MM.1S (cell line): ENCODE results near the gene IRAK1BP1.

Experiments
- DNase-seq: peaks from one replicate; pipeline ENCODE4 v3.0.0-alpha.2; 2015
- H2AFZ ChIP-seq: fragments of 300-600 bp; sonication (generic); 2 replicates; pipeline ENCODE4 v1.6.0; 2016; ENCODE audit warnings: antibody characterized with exemption, low read length
- H3F3A ChIP-seq: fragments of 300-600 bp; sonication (generic); 2 replicates; pipeline ENCODE4 v1.6.1; 2016; ENCODE audit warnings: mild to moderate bottlenecking, antibody characterized with exemption, low read length, moderate library complexity, mixed read lengths; ENCODE audit not compliant: insufficient read depth
- H3K27ac ChIP-seq: fragments of 300-600 bp; sonication (generic); 2 replicates; pipeline ENCODE4 v1.5.1; 2016; ENCODE audit warnings: mild to moderate bottlenecking, low read length
- H3K27me3 ChIP-seq: fragments of 300-600 bp; sonication (generic); replicated peaks from 2 replicates; pipeline ENCODE4 v1.6.0; 2016; ENCODE audit warnings: low read length; ENCODE audit not compliant: insufficient read depth
- H3K36me3 ChIP-seq: fragments of 300-600 bp; sonication (generic); replicated peaks from 2 replicates; pipeline ENCODE4 v1.6.1; 2016; ENCODE audit warnings: mild to moderate bottlenecking, low read length, mixed read lengths; ENCODE audit not compliant: insufficient read depth
- H3K4me1 ChIP-seq: fragments of 300-600 bp; sonication (generic); 2 replicates; pipeline ENCODE4 v1.6.1; 2016; ENCODE audit warnings: low read length, mixed read lengths
- H3K4me2 ChIP-seq: fragments of 300-600 bp; sonication (generic); 2 replicates; pipeline ENCODE4 v1.6.0; 2016; ENCODE audit warnings: low read depth, low read length
- H3K4me3 ChIP-seq: fragments of 300-600 bp; sonication (generic); 2 replicates; pipeline ENCODE4 v1.5.1; 2016; ENCODE audit warnings: low read length, mixed read lengths
- H3K79me2 ChIP-seq: fragments of 300-600 bp; sonication (generic); 2 replicates; pipeline ENCODE4 v1.6.1; 2016; ENCODE audit warnings: mixed run types, low read length, mixed read lengths
- H3K9ac ChIP-seq: fragments of 300-600 bp; sonication (generic); 2 replicates; pipeline ENCODE4 v1.6.1; 2016; ENCODE audit warnings: low read length, mixed read lengths
- H3K9me2 ChIP-seq: fragments of 300-600 bp; sonication (generic); replicated peaks from 2 replicates; pipeline ENCODE4 v1.6.1; 2016; ENCODE audit warnings: mild to moderate bottlenecking, low read length, mixed read lengths; ENCODE audit not compliant: insufficient read depth
- H3K9me3 ChIP-seq: fragments of 300-600 bp; sonication (generic); replicated peaks from 2 replicates; pipeline ENCODE4 v1.6.1; 2016; ENCODE audit warnings: mild to moderate bottlenecking, low read length, mixed read lengths; ENCODE audit not compliant: insufficient read depth
- H4K20me1 ChIP-seq: fragments of 300-600 bp; sonication (generic); 2 replicates; pipeline ENCODE4 v1.6.1; 2016; ENCODE audit warnings: mild to moderate bottlenecking, low read length, moderate library complexity, mixed read lengths; ENCODE audit not compliant: insufficient read depth
- CTCF ChIP-seq: fragments of 300-600 bp; sonication (generic); IDR thresholded peaks from 2 replicates; pipeline ENCODE4 v1.5.1; 2016; ENCODE audit warnings: antibody characterized with exemption, low read length, mixed read lengths
- EZH2 ChIP-seq: fragments of 300-600 bp; sonication (generic); optimal IDR thresholded peaks from 2 replicates; pipeline ENCODE3; 2017; ENCODE audit warnings: low read depth, mild to moderate bottlenecking, antibody characterized with exemption, low read length, mixed read lengths
- EZH2phosphoT487 ChIP-seq: fragments of 300-600 bp; sonication (generic); IDR thresholded peaks from 2 replicates; pipeline ENCODE4 v1.6.1; 2018; ENCODE audit warnings: antibody characterized with exemption, low read length

The IRAK1BP1 gene

GRCh38 chr6:78947529-78947928, 80.2 kb downstream of the IRAK1BP1 start:
- no peaks in the 10 kb centered on the region for H3K27me3 ChIP-seq
- H3F3A ChIP-seq: no peaks in the 10 kb centered on the region
- H3K4me2 ChIP-seq: no peak overlapping the region
- H4K20me1 ChIP-seq: no peaks in the 10 kb centered on the region
- no peak for DNase-seq
- no peaks in the 10 kb centered on the region for H3K9me3 ChIP-seq
- H3K27ac ChIP-seq: no peak overlapping the region
- no peak overlapping the region for H2AFZ ChIP-seq
- no peak overlapping the region for H3K4me3 ChIP-seq
- TF ChIP-seq EZH2phosphoT487 (no peak), CTCF (no peak), EZH2 (no peak)
- H3K4me1 ChIP-seq: no peaks in the 10 kb centered on the region
- peaks cover 16% of the 10 kb centered on the region for H3K36me3 ChIP-seq
- no peaks in the 10 kb centered on the region for H3K9me2 ChIP-seq
- H3K79me2 ChIP-seq: peaks cover 3% of the 10 kb centered on the region; the same call in 1 of the 2 replicates
- H3K9ac ChIP-seq: no peak overlapping the region

GRCh38 chr6:78947962-78948361, 80.6 kb downstream of the IRAK1BP1 start:
- no peak overlapping the region for H2AFZ ChIP-seq
- no peaks in the 10 kb centered on the region for H3K9me3 ChIP-seq
- H4K20me1 ChIP-seq: no peaks in the 10 kb centered on the region
- no peak for DNase-seq
- peaks cover 16% of the 10 kb centered on the region for H3K36me3 ChIP-seq
- H3K4me2 ChIP-seq: no peak overlapping the region
- H3K4me1 ChIP-seq: no peaks in the 10 kb centered on the region
- no peaks in the 10 kb centered on the region for H3F3A ChIP-seq
- no peaks in the 10 kb centered on the region for H3K9me2 ChIP-seq
- TF ChIP-seq EZH2 (no peak), CTCF (no peak), EZH2phosphoT487 (no peak)
- H3K27ac ChIP-seq: no peak overlapping the region
- H3K4me3 ChIP-seq: no peak overlapping the region
- H3K27me3 ChIP-seq: no peaks in the 10 kb centered on the region
- H3K9ac ChIP-seq: no peak overlapping the region
- H3K79me2 ChIP-seq: peaks cover 3% of the 10 kb centered on the region; the same call in 1 of the 2 replicates

- H3K4me1 ChIP-seq: no peaks in the 10 kb centered on the region
- no peaks in the 10 kb centered on the region for H3K27me3 ChIP-seq
- no peak for DNase-seq
- no peaks in the 10 kb centered on the region for H3K9me3 ChIP-seq
- H3K4me3 ChIP-seq: no peak overlapping the region
- H4K20me1 ChIP-seq: no peaks in the 10 kb centered on the region
- peaks cover 12% of the 10 kb centered on the region for H3K36me3 ChIP-seq
- no peak overlapping the region for H3K4me2 ChIP-seq
- H3K9ac ChIP-seq: no peak overlapping the region
- no peaks in the 10 kb centered on the region for H3K9me2 ChIP-seq
- H3F3A ChIP-seq: no peaks in the 10 kb centered on the region
- TF ChIP-seq EZH2phosphoT487 (no peak), CTCF (no peak), EZH2 (no peak)
- no peak overlapping the region for H3K27ac ChIP-seq
- H2AFZ ChIP-seq: no peak overlapping the region
- peaks cover 3% of the 10 kb centered on the region; the same call in 1 of the 2 replicates for H3K79me2 ChIP-seq
Measured at GRCh38 chr6:78948785-78949184, 81.4 kb downstream of the IRAK1BP1 start.
